Activated CD8-positive, alpha-beta T cell treated with anti-CD3 and anti-CD28 coated beads, Interleukin-2, amount 10 ng/mL, durations not matched to agents 7 days and 5 days (primary cell): ENCODE data around the gene COQ6. TPM values are rescaled to one million over a fixed set of nuclear protein-coding genes. Genes with fewer than 3 reads are reported as not detected.
"Not testable (repeated sequence)": the region's sequence is repeated elsewhere in the genome, so short reads cannot be mapped to it uniquely, and the experiment has no call there.

Source experiments
- ATAC-seq: fragments of 150-1000 bp; cut with Tn5 transposase; one replicate; pipeline ENCODE4 v1.10.0; 2021; ENCODE audit warnings: moderate library complexity
- CTCF ChIA-PET: fragments of 350-600 bp; sonication (Branson Sonifier 250); formaldehyde crosslinking; loops from one replicate; lab custom pipeline; 2021; ENCODE audit warnings: antibody characterized with exemption; lab: Charles Lee
- POLR2A ChIA-PET: fragments of 350-600 bp; sonication (Branson Sonifier 250); formaldehyde crosslinking; loops from one replicate; lab custom pipeline; 2021; ENCODE audit warnings: antibody characterized with exemption; lab: Charles Lee
- DNase-seq: peaks from one replicate; pipeline ENCODE4 v3.0.0-alpha.2; 2020
- H3K27ac Mint-ChIP-seq: one replicate; pipeline ENCODE4 v1.8.0; 2021; ENCODE audit warnings: mild to moderate bottlenecking, mixed read lengths
- H3K27me3 Mint-ChIP-seq: one replicate; pipeline ENCODE4 v1.8.0; 2021; ENCODE audit warnings: low read depth, mixed read lengths
- H3K36me3 Mint-ChIP-seq: one replicate; pipeline ENCODE4 v1.8.0; 2021; ENCODE audit warnings: low read depth, mixed read lengths
- H3K4me1 Mint-ChIP-seq: one replicate; pipeline ENCODE4 v1.8.0; 2021; ENCODE audit warnings: low read depth, mixed read lengths
- H3K4me3 Mint-ChIP-seq: one replicate; pipeline ENCODE4 v1.8.0; 2021; ENCODE audit warnings: mild to moderate bottlenecking, mixed read lengths
- H3K9me3 Mint-ChIP-seq: one replicate; pipeline ENCODE4 v1.8.0; 2022; ENCODE audit warnings: mixed read lengths; ENCODE audit not compliant: insufficient read depth
- total RNA-seq, 2 experiments: library from RNA; stranded (reverse); gene quantifications; one replicate each; pipeline ENCODE4 v1.2.3, GENCODE V29; 2021

COQ6 gene
- 10 to 100 TPM; 18.9 to 19.0 TPM for total RNA-seq

GRCh38 chr14:73949752-73950734 is at the start of gene COQ6, which contains the start of gene FAM161B:
Gene COQ6 (plus strand): TSS chr14:73950302. CDS start chr14:73950333, 31 bp downstream.
Gene FAM161B (minus strand): TSS chr14:73950094. CDS start chr14:73950026, 68 bp downstream.
- peak within 1 kb of the TSS; percentile 91 for H3K27ac Mint-ChIP-seq

DNA sequence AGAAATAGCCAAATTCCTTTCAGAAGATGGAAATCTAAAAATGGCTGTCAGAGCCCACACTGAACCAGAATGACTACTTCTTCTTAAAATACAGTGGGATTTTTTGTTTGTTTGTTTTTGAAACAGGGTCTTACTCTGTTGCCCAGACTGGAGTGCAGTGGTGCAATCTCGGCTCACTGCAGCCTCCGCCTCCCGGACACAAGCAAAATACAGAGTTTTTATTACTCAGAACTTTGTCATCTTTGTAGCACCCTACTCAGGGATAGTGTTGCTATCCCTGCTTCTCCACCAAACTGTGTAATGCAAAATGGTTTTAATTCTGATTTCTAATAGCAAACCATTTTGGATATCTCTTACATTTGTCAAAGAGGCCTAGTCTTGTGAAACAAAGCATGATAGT is 47.1 kb upstream of the COQ6 start:
- no peaks in the 10 kb centered on the region for H3K27me3 Mint-ChIP-seq

More at GRCh38 chr14:73949752-73950734, at the start of gene COQ6, which contains the start of gene FAM161B:
- POLR2A ChIA-PET = interaction anchor here (0.7 to 1.3 kb wide), 3 partner anchors 64 to 207 kb away, joined by 3 to 4 read pairs (median 3); partner anchors contain the start of gene LIN52
- CTCF ChIA-PET = interaction anchor here (0.8 to 1.5 kb wide), 3 partner anchors 8 to 22 kb away, joined by 3 read pairs; no protein-coding TSS in a partner anchor
- Mint-ChIP-seq H3K27me3 (no peaks in the 10 kb centered on the region), H3K4me3 (peak within 1 kb of the TSS; percentile 98), H3K36me3 (peaks cover 12% of the 10 kb centered on the region), H3K9me3 (no peaks in the 10 kb centered on the region), H3K4me1 (peaks cover 13% of the 10 kb centered on the region)
- ATAC-seq (peak; percentile 96), DNase-seq (peak; percentile 96)

DNA sequence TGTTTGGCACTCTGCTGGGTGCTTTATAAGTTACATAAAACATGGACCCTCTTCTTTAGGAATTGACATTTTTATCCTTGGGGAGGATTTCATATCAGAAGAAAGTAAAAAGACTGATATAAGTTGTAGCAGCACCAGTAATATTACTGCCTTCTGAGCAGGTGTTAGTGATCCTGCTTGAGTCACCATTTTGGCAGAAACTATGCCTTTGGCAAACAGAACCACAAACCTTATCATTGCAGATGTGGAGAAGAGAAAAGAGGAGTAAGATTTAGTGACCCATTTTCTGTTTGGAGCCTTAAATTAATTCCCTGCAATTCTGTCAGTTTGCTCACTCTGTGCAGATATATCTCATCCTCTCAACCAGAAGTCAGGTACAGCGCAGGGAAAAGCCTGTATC is 40.4 kb upstream of the COQ6 start:
- no peak overlapping the region for H3K4me3 Mint-ChIP-seq
- DNase-seq (no peak), ATAC-seq (no peak)
- CTCF ChIA-PET = no interaction called here
- POLR2A ChIA-PET = no interaction called here
- H3K9me3 Mint-ChIP-seq = no peaks in the 10 kb centered on the region
- peaks cover 72% of the 10 kb centered on the region for H3K36me3 Mint-ChIP-seq
- no peaks in the 10 kb centered on the region for H3K4me1 Mint-ChIP-seq
- H3K27ac Mint-ChIP-seq = no peak overlapping the region
- H3K27me3 Mint-ChIP-seq = no peaks in the 10 kb centered on the region

More for the DNA sequence above, 47.1 kb upstream of the COQ6 start:
- POLR2A ChIA-PET = no interaction called here
- CTCF ChIA-PET = no interaction called here
- H3K36me3 Mint-ChIP-seq = peaks cover 52% of the 10 kb centered on the region
- no peak for ATAC-seq
- no peak for DNase-seq
- H3K4me1 Mint-ChIP-seq = no peaks in the 10 kb centered on the region
- H3K27ac Mint-ChIP-seq = peak overlapping the region; percentile 25
- H3K4me3 Mint-ChIP-seq = no peak overlapping the region
- no peaks in the 10 kb centered on the region for H3K9me3 Mint-ChIP-seq

GRCh38 chr14:73913256-73913655 is 36.8 kb upstream of the COQ6 start:
- H3K27ac Mint-ChIP-seq = no peak overlapping the region
- no peak overlapping the region for H3K4me3 Mint-ChIP-seq
- H3K9me3 Mint-ChIP-seq = no peaks in the 10 kb centered on the region
- peaks cover 57% of the 10 kb centered on the region for H3K36me3 Mint-ChIP-seq
- H3K4me1 Mint-ChIP-seq = no peaks in the 10 kb centered on the region
- no peaks in the 10 kb centered on the region for H3K27me3 Mint-ChIP-seq
- ATAC-seq (no peak), DNase-seq (no peak)
- ChIA-PET CTCF (interaction anchor here (1.4 to 1.8 kb wide), 3 partner anchors 16 to 21 kb away, joined by 4 to 5 read pairs (median 4); no protein-coding TSS in a partner anchor), POLR2A (interaction anchor here (0.7 to 0.8 kb wide), 2 partner anchors 25 to 173 kb away, joined by 3 read pairs; no protein-coding TSS in a partner anchor)

GRCh38 chr14:73916324-73916723 is 33.8 kb upstream of the COQ6 start:
- no peaks in the 10 kb centered on the region for H3K4me1 Mint-ChIP-seq
- no peak for DNase-seq
- no peaks in the 10 kb centered on the region for H3K27me3 Mint-ChIP-seq
- H3K9me3 Mint-ChIP-seq = no peaks in the 10 kb centered on the region
- no peak for ATAC-seq
- no peak overlapping the region for H3K4me3 Mint-ChIP-seq
- peaks cover 52% of the 10 kb centered on the region for H3K36me3 Mint-ChIP-seq
- no peak overlapping the region for H3K27ac Mint-ChIP-seq
- ChIA-PET POLR2A (interaction anchor here (1.1 kb wide), 1 partner anchor 26 kb away, joined by 3 read pairs; no protein-coding TSS in a partner anchor), CTCF (interaction anchor here (1.3 kb wide), 1 partner anchor 20 kb away, joined by 3 read pairs; no protein-coding TSS in a partner anchor)

DNA sequence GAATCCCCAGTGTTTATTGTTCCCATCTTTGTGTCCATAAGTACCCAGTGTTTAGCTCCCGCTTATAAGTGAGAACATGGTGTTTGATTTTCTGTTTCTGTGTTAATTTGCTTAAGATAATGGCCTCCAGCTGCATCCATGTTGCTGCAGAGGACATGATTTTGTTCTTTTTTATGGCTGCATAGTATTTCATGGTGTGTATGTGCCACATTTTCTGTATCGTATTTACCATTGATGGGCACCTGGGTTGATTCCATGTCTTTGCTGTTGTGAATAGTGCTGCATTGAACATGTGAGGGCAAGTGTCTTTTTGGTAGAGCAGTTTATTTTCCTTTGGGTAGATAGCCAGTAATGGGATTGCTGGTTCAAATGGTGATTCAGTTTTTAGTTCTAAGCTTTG is 30.6 kb upstream of the COQ6 start:
- H3K27ac Mint-ChIP-seq, H3K4me1 Mint-ChIP-seq, H3K4me3 Mint-ChIP-seq, H3K9me3 Mint-ChIP-seq, CTCF ChIA-PET, H3K27me3 Mint-ChIP-seq, ATAC-seq, POLR2A ChIA-PET, DNase-seq: not testable (repeated sequence)
- peaks cover 50% of the 10 kb centered on the region for H3K36me3 Mint-ChIP-seq

DNA sequence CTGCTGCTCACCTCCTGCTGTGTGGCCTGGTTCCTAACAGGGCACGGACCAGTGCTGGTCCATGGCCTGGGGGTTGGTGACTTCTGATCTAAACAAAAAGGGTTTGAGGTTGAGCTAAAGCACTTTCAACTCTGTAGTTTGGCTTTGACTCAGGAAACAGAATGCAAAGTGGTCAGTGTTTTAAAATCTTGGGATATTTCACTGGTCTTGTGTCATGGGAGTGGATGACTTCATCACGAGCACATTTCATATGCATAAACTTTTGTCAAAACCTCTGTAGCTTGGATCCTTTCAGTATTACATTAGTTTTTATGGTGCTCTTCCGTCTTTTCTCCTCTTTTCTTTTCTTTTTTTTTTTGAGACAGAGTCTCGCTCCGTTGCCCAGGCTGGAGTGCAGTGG is 25.8 kb upstream of the COQ6 start:
- DNase-seq (no peak), ATAC-seq (no peak)
- peaks cover 69% of the 10 kb centered on the region for H3K36me3 Mint-ChIP-seq
- ChIA-PET CTCF (no interaction called here), POLR2A (no interaction called here)
- no peak overlapping the region for H3K27ac Mint-ChIP-seq
- H3K4me1 Mint-ChIP-seq = no peaks in the 10 kb centered on the region
- no peak overlapping the region for H3K4me3 Mint-ChIP-seq
- H3K27me3 Mint-ChIP-seq = no peaks in the 10 kb centered on the region
- H3K9me3 Mint-ChIP-seq = no peaks in the 10 kb centered on the region

- H3K27ac Mint-ChIP-seq = no peak overlapping the region
- no peaks in the 10 kb centered on the region for H3K9me3 Mint-ChIP-seq
- ATAC-seq (no peak), DNase-seq (no peak)
- H3K27me3 Mint-ChIP-seq = no peaks in the 10 kb centered on the region
- no peak overlapping the region for H3K4me3 Mint-ChIP-seq
- H3K36me3 Mint-ChIP-seq = peaks cover 29% of the 10 kb centered on the region
- H3K4me1 Mint-ChIP-seq = peaks cover 4% of the 10 kb centered on the region
- POLR2A ChIA-PET = interaction anchor here (0.6 kb wide), 2 partner anchors 175 to 234 kb away, joined by 3 to 4 read pairs; a partner anchor contains a TSS
- CTCF ChIA-PET = interaction anchor here (0.7 to 1.4 kb wide), 7 partner anchors 11 to 291 kb away, joined by 3 to 4 read pairs (median 3); partner anchors contain the start of gene DNAL1
Observed at GRCh38 chr14:73935666-73936065, 14.4 kb upstream of the COQ6 start.

DNA sequence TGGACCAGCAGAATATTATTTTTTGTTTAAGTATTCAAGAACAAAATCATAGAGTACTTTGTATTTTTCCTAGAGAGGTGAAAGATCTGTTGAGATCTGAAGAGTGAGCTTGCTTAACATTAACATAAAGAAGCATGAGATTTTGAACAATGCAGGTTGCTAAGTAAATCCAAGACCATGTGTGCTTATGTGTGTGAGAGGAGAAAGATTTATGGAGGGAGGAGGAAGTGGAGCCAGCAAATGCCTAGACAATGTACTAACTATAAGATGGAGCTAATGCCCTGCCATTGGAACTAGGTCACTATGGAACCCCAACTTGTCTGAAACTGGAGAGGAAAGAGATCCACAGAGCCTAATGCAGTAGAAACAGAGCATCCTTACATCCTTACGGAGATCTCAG is 13.6 kb upstream of the COQ6 start:
- Mint-ChIP-seq H3K4me3 (no peak overlapping the region), H3K27ac (no peak overlapping the region), H3K27me3 (no peaks in the 10 kb centered on the region), H3K9me3 (no peaks in the 10 kb centered on the region), H3K4me1 (peaks cover 2% of the 10 kb centered on the region), H3K36me3 (peaks cover 23% of the 10 kb centered on the region)
- ATAC-seq (no peak), DNase-seq (no peak)
- ChIA-PET POLR2A (no interaction called here), CTCF (interaction anchor here (1.1 to 1.4 kb wide), 4 partner anchors 10 to 207 kb away, joined by 3 to 4 read pairs (median 4); no protein-coding TSS in a partner anchor)

- Mint-ChIP-seq H3K27me3 (no peaks in the 10 kb centered on the region), H3K4me1 (no peaks in the 10 kb centered on the region), H3K36me3 (peaks cover 18% of the 10 kb centered on the region), H3K4me3 (no peak overlapping the region), H3K9me3 (no peaks in the 10 kb centered on the region), H3K27ac (no peak overlapping the region)
- CTCF ChIA-PET = interaction anchor here (1.2 kb wide), 1 partner anchor 208 kb away, joined by 3 read pairs; no protein-coding TSS in a partner anchor
- ATAC-seq = no peak
- no peak for DNase-seq
- POLR2A ChIA-PET = no interaction called here
Observed at GRCh38 chr14:73937012-73937411, 13.1 kb upstream of the COQ6 start.

GRCh38 chr14:73942180-73942579 is 7.9 kb upstream of the COQ6 start:
- CTCF ChIA-PET = no interaction called here
- peaks cover 5% of the 10 kb centered on the region for H3K4me1 Mint-ChIP-seq
- POLR2A ChIA-PET = no interaction called here
- no peak overlapping the region for H3K27ac Mint-ChIP-seq
- no peaks in the 10 kb centered on the region for H3K27me3 Mint-ChIP-seq
- H3K4me3 Mint-ChIP-seq = no peak overlapping the region
- ATAC-seq = no peak
- no peaks in the 10 kb centered on the region for H3K9me3 Mint-ChIP-seq
- no peak for DNase-seq
- no peaks in the 10 kb centered on the region for H3K36me3 Mint-ChIP-seq
